Neural cell (in vitro differentiated cells): ENCODE measurements around the gene ST6GAL1. TPM values are rescaled to one million over a fixed set of nuclear protein-coding genes. Genes with fewer than 3 reads are reported as not detected.

Source experiments
- H2AFZ ChIP-seq: fragments of 200-600, 300-800 bp; sonication (generic), shearing (Covaris generic); 2 replicates; pipeline ENCODE4 v1.6.0; 2014; ENCODE audit warnings: low read depth, mild to moderate bottlenecking, antibody characterized with exemption, low read length, moderate library complexity
- H3F3A ChIP-seq: fragments of 200-600 bp; shearing (Covaris generic); 2 replicates; pipeline ENCODE4 v1.6.1; 2016; ENCODE audit warnings: mild to moderate bottlenecking, moderate library complexity, mixed read lengths, antibody characterized with exemption, low read length; ENCODE audit not compliant: insufficient read depth, poor library complexity, severe bottlenecking
- H3K27ac ChIP-seq: fragments of 200-600, 300-800 bp; sonication (generic), shearing (Covaris generic); 2 replicates; pipeline ENCODE4 v1.5.1; 2014; ENCODE audit warnings: mild to moderate bottlenecking, low read length, moderate library complexity
- H3K27me3 ChIP-seq: fragments of 300-800, 200-600 bp; sonication (generic), shearing (Covaris generic); 2 replicates; pipeline ENCODE4 v1.6.0; 2014; ENCODE audit warnings: mild to moderate bottlenecking, low read depth, low read length, moderate library complexity; ENCODE audit not compliant: insufficient read depth
- H3K36me3 ChIP-seq: fragments of 300-800, 200-600 bp; sonication (generic), shearing (Covaris generic); 2 replicates; pipeline ENCODE4 v1.5.1; 2014; ENCODE audit warnings: mild to moderate bottlenecking, antibody characterized with exemption, low read length, moderate library complexity; ENCODE audit not compliant: insufficient read depth
- H3K4me2 ChIP-seq: fragments of 300-800, 200-600 bp; sonication (generic), shearing (Covaris generic); 2 replicates; pipeline ENCODE4 v1.6.0; 2014; ENCODE audit warnings: mild to moderate bottlenecking, low read length
- H3K4me3 ChIP-seq: fragments of 300-800, 200-600 bp; sonication (generic), shearing (Covaris generic); 2 replicates; pipeline ENCODE4 v1.5.1; 2014; ENCODE audit warnings: mild to moderate bottlenecking, low read length, moderate library complexity
- H3K79me2 ChIP-seq: fragments of 200-600 bp; shearing (Covaris generic); replicated peaks from 2 replicates; pipeline ENCODE4 v1.6.0; 2014; ENCODE audit warnings: mild to moderate bottlenecking, low read length, moderate library complexity; ENCODE audit not compliant: insufficient read depth
- H3K9ac ChIP-seq: fragments of 300-800, 200-600 bp; sonication (generic), shearing (Covaris generic); 2 replicates; pipeline ENCODE4 v1.6.1; 2016; ENCODE audit warnings: mild to moderate bottlenecking, low read length, mixed read lengths
- H3K9me2 ChIP-seq: fragments of 200-600 bp; shearing (Covaris generic); 2 replicates; pipeline ENCODE4 v1.6.1; 2016; ENCODE audit warnings: mild to moderate bottlenecking, low read length, mixed read lengths; ENCODE audit not compliant: insufficient read depth
- H3K9me3 ChIP-seq: fragments of 200-600, 300-800 bp; sonication (generic), shearing (Covaris generic); 2 replicates; pipeline ENCODE4 v1.6.1; 2016; ENCODE audit warnings: mild to moderate bottlenecking, mixed run types, low read length, moderate library complexity, mixed read lengths
- H4K20me1 ChIP-seq: fragments of 200-600 bp; shearing (Covaris generic); 2 replicates; pipeline ENCODE4 v1.6.1; 2016; ENCODE audit warnings: mild to moderate bottlenecking, mixed run types; ENCODE audit not compliant: insufficient read depth
- EP300 ChIP-seq: fragments of 450-650 bp; conservative IDR thresholded peaks from 2 replicates; pipeline ENCODE4 v1.6.1; 2014; ENCODE audit warnings: antibody characterized with exemption, mild to moderate bottlenecking, moderate library complexity; ENCODE audit not compliant: poor library complexity, severe bottlenecking
- EZH2 ChIP-seq: fragments of 200-600, 300-800 bp; shearing (Covaris generic), sonication (generic); IDR thresholded peaks from 2 replicates; pipeline ENCODE4 v1.6.1; 2014; ENCODE audit warnings: antibody characterized with exemption, low read length, borderline replicate concordance, mild to moderate bottlenecking; ENCODE audit not compliant: insufficient read depth, poor library complexity, severe bottlenecking
- MXI1 ChIP-seq: fragments of 450-650 bp; conservative IDR thresholded peaks from 2 replicates; pipeline ENCODE4 v1.6.1; 2014; ENCODE audit warnings: antibody characterized with exemption, mild to moderate bottlenecking; ENCODE audit not compliant: poor library complexity, severe bottlenecking
- POLR2AphosphoS5 ChIP-seq: IDR thresholded peaks from 2 replicates; pipeline ENCODE4 v1.6.1; 2012
- RAD21 ChIP-seq: fragments of 450-650 bp; conservative IDR thresholded peaks from 2 replicates; pipeline ENCODE4 v1.6.1; 2014; ENCODE audit warnings: antibody characterized with exemption, mild to moderate bottlenecking, moderate library complexity
- SMC3 ChIP-seq: fragments of 450-650 bp; conservative IDR thresholded peaks from 2 replicates; pipeline ENCODE4 v1.6.1; 2014; ENCODE audit warnings: antibody characterized with exemption, mild to moderate bottlenecking, moderate library complexity; ENCODE audit not compliant: poor library complexity
- TAF1 ChIP-seq: IDR thresholded peaks from 2 replicates; pipeline ENCODE4 v1.6.1; 2012; ENCODE audit warnings: low read depth
- polyA plus RNA-seq: library from polyadenylated mRNA; depleted of rRNA; stranded (reverse); fragments of >200 nt; gene quantifications from 2 replicates; pipeline ENCODE4 v1.2.3, GENCODE V29; 2014
- TF ChIP-seq, protein P1 (sequence below): fragments of 450-650 bp; IDR thresholded peaks from 2 replicates; pipeline ENCODE4 v1.5.1; 2014; ENCODE audit warnings: antibody characterized with exemption, mild to moderate bottlenecking, moderate library complexity; ENCODE audit not compliant: poor library complexity, severe bottlenecking
- TF ChIP-seq, protein P2 (sequence below): IDR thresholded peaks from 2 replicates; pipeline ENCODE4 v1.6.1; 2012; ENCODE audit warnings: borderline replicate concordance

Gene ST6GAL1
- polyA plus RNA-seq, 1 donor from 2014 or later: 17.6 TPM

DNA sequence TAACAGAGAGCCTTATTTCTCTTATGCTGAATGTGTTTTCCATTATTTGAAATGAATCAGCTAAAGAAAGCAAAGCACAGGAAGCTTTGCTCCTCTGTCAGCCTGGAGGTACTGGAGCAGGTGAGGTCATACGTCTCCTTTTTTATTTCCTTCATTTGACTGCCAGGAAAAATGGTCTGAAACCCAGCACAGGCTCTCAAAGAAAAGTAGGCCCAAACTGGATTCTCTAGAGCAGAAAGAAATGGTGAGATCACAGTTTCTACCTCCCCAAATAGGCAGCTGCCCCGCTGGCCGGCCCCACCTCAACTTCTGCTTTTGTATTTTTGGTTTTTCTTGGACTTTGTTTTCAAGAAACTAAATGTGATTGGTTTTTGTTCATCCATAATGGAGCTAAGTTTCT, 113.9 kb downstream of the ST6GAL1 start:
- H2AFZ ChIP-seq: no peak overlapping the region
- no peaks in the 10 kb centered on the region for H3K36me3 ChIP-seq
- H3K79me2 ChIP-seq: no peaks in the 10 kb centered on the region
- no peaks in the 10 kb centered on the region for H4K20me1 ChIP-seq
- H3K4me3 ChIP-seq: no peak overlapping the region
- no peaks in the 10 kb centered on the region for H3F3A ChIP-seq
- H3K4me2 ChIP-seq: no peak overlapping the region
- no peaks in the 10 kb centered on the region for H3K27me3 ChIP-seq
- H3K9ac ChIP-seq: no peak overlapping the region
- no peaks in the 10 kb centered on the region for H3K9me2 ChIP-seq
- TF ChIP-seq EP300: no peak
- TF ChIP-seq POLR2AphosphoS5: no peak
- no peak for TF ChIP-seq RAD21
- H3K9me3 ChIP-seq: no peaks in the 10 kb centered on the region
- no peak overlapping the region for H3K27ac ChIP-seq

DNA sequence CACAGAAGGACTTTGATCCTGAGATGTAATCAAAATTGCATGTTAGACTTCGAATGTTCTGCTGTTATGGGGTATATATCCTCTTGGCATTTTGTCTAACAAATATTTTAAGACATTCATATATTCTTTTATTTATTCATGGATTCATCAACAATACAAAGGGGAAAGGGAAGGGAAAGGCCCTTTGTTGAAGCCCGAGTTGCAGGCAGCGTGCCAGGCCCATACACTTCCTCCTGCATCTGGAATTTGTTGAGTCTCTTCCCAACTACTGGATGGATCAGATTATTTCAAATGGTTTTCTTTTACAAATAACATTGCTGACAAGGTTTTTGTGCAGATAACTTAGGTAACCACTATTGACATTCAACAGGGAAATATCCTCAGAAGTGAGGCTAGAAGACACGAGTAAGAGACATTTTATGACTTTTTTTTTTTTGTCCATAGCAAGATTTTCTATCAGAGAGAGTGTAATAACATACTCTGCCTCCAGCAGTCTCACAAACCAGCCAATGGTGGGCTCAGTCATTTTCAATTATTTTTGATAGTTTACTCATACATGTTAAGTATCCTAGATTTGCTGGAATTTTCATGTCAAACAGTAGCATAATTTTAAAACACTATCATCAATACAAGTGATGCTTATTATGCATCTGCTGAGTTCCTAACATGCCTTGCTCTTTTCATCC, 114.7 kb downstream of the ST6GAL1 start:
- Histone ChIP-seq H3K9ac (no peak overlapping the region), H3F3A (no peaks in the 10 kb centered on the region), H3K4me2 (no peak overlapping the region), H4K20me1 (no peaks in the 10 kb centered on the region), H3K9me3 (no peaks in the 10 kb centered on the region), H3K4me3 (no peak overlapping the region), H3K79me2 (no peaks in the 10 kb centered on the region), H2AFZ (no peak overlapping the region), H3K27me3 (no peaks in the 10 kb centered on the region), H3K36me3 (no peaks in the 10 kb centered on the region), H3K9me2 (no peaks in the 10 kb centered on the region), H3K27ac (no peak overlapping the region)
- TF ChIP-seq, protein P1, sequence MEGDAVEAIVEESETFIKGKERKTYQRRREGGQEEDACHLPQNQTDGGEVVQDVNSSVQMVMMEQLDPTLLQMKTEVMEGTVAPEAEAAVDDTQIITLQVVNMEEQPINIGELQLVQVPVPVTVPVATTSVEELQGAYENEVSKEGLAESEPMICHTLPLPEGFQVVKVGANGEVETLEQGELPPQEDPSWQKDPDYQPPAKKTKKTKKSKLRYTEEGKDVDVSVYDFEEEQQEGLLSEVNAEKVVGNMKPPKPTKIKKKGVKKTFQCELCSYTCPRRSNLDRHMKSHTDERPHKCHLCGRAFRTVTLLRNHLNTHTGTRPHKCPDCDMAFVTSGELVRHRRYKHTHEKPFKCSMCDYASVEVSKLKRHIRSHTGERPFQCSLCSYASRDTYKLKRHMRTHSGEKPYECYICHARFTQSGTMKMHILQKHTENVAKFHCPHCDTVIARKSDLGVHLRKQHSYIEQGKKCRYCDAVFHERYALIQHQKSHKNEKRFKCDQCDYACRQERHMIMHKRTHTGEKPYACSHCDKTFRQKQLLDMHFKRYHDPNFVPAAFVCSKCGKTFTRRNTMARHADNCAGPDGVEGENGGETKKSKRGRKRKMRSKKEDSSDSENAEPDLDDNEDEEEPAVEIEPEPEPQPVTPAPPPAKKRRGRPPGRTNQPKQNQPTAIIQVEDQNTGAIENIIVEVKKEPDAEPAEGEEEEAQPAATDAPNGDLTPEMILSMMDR: no peak
- no peak for TF ChIP-seq SMC3

DNA sequence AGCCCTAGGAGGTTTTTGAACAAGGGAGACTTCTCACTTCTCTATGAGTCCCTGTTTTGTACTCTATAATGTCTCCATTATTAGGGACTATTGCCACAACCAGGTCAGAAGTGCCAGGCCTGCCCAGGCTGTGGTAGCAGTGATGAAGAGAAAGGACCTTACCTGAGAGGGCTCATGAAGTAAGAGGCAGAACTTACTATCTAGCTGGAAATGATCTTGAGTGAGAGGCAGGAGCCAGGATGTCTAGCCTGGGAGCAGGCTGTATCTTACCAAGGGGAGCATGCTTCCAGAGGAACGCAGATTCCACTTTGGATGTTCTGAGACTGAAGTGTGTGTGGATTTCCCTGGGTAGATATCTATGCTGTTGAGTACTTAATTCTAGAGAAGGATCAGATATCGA, 115.7 kb downstream of the ST6GAL1 start:
- Histone ChIP-seq H3K79me2 (no peaks in the 10 kb centered on the region), H3K9me2 (no peaks in the 10 kb centered on the region), H3K27ac (no peak overlapping the region), H2AFZ (no peak overlapping the region), H3K4me2 (no peak overlapping the region), H3K36me3 (no peaks in the 10 kb centered on the region), H3K9me3 (no peaks in the 10 kb centered on the region), H4K20me1 (no peaks in the 10 kb centered on the region), H3K27me3 (no peaks in the 10 kb centered on the region), H3F3A (no peaks in the 10 kb centered on the region), H3K4me3 (no peak overlapping the region), H3K9ac (no peak overlapping the region)
- TF ChIP-seq POLR2AphosphoS5: no peak
- TF ChIP-seq, protein P1: no peak
- no peak for TF ChIP-seq SMC3
- TF ChIP-seq, protein P2, sequence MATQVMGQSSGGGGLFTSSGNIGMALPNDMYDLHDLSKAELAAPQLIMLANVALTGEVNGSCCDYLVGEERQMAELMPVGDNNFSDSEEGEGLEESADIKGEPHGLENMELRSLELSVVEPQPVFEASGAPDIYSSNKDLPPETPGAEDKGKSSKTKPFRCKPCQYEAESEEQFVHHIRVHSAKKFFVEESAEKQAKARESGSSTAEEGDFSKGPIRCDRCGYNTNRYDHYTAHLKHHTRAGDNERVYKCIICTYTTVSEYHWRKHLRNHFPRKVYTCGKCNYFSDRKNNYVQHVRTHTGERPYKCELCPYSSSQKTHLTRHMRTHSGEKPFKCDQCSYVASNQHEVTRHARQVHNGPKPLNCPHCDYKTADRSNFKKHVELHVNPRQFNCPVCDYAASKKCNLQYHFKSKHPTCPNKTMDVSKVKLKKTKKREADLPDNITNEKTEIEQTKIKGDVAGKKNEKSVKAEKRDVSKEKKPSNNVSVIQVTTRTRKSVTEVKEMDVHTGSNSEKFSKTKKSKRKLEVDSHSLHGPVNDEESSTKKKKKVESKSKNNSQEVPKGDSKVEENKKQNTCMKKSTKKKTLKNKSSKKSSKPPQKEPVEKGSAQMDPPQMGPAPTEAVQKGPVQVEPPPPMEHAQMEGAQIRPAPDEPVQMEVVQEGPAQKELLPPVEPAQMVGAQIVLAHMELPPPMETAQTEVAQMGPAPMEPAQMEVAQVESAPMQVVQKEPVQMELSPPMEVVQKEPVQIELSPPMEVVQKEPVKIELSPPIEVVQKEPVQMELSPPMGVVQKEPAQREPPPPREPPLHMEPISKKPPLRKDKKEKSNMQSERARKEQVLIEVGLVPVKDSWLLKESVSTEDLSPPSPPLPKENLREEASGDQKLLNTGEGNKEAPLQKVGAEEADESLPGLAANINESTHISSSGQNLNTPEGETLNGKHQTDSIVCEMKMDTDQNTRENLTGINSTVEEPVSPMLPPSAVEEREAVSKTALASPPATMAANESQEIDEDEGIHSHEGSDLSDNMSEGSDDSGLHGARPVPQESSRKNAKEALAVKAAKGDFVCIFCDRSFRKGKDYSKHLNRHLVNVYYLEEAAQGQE: no peak
- no peak for TF ChIP-seq EP300
- no peak for TF ChIP-seq EZH2
- no peak for TF ChIP-seq RAD21
- TF ChIP-seq TAF1: no peak
- TF ChIP-seq MXI1: no peak
